ENCODE measurements around the gene CXCL14. TPM values are rescaled to one million over a fixed set of nuclear protein-coding genes. Genes with fewer than 3 reads are reported as not detected.
A peak's percentile ranks its signal among the peaks of the same experiment; 100 is the strongest.

Gene CXCL14
- total RNA-seq (2021) (0.17 TPM in 1 of 2 replicates, not detected in the other), Bru-seq, nascent RNA (not detected), BruChase-seq, experiment 1, labeled RNA remaining after a 2-hour chase (not detected), BruChase-seq, experiment 2, labeled RNA remaining after a 6-hour chase (percentile 15 among the genes with signal in this experiment)
- long read RNA-seq, partial matches to known transcripts: 0 of 2 reads
- long read RNA-seq, other reads (novel, unspliced or antisense): 0 of 2 reads

GRCh38 chr5:135578685-135579341, at the start of gene CXCL14:
Gene CXCL14 (minus strand): TSS chr5:135578991. CDS start chr5:135578778, 213 bp downstream.
- no TSS peak for BruUV-seq (replicated peaks)
- peak; percentile 91 for DNase-seq (ENCODE audit: low spot score)
- POLR2A ChIA-PET (ENCODE audit: low non-redundant PET): no interaction called here
- Histone ChIP-seq H3K9me3 (ENCODE audit: low read depth, low read length, poor library complexity, severe bottlenecking) (no peaks in the 10 kb centered on the region), H3K4me1 (ENCODE audit: insufficient read depth, low read length, poor library complexity, severe bottlenecking) (no peaks in the 10 kb centered on the region), H3K36me3 (ENCODE audit: insufficient read depth, low read length, poor library complexity, severe bottlenecking) (no peaks in the 10 kb centered on the region), H3K4me3 (ENCODE audit: low read depth, low read length, poor library complexity, severe bottlenecking) (peak within 1 kb of the TSS; percentile 27), H3K27ac (ENCODE audit: low read depth, low read length, poor library complexity, severe bottlenecking) (no peak within 1 kb of the TSS), H3K27me3 (replicated peaks; ENCODE audit: insufficient read depth, low read depth, low read length, poor library complexity) (peaks cover 50% of the 10 kb centered on the region)
- TF ChIP-seq EZH2 (IDR thresholded peaks at IDR 0.05; ENCODE audit: borderline replicate concordance, low read depth, low read length, poor library complexity, severe bottlenecking) (no peak), CTCF (conservative IDR thresholded peaks at IDR 0.05; ENCODE audit: low read depth, low read length) (no peak)
- intact Hi-C loops (cut with micrococcal nuclease; ENCODE audit: unreplicated experiment): no loop called here
- CTCF ChIA-PET: interaction anchor here (0.6 to 0.7 kb wide), 3 partner anchors 12 to 150 kb away, joined by 3 to 5 read pairs (median 3); no protein-coding TSS in a partner anchor

GRCh38 chr5:135626636-135627035, 47.8 kb upstream of the CXCL14 start:
- ChIA-PET CTCF (no interaction called here), POLR2A (ENCODE audit: low non-redundant PET) (no interaction called here)
- Histone ChIP-seq H3K27me3 (replicated peaks; ENCODE audit: insufficient read depth, low read depth, low read length, poor library complexity) (peaks cover 28% of the 10 kb centered on the region), H3K4me1 (ENCODE audit: insufficient read depth, low read length, poor library complexity, severe bottlenecking) (no peaks in the 10 kb centered on the region), H3K9me3 (ENCODE audit: low read depth, low read length, poor library complexity, severe bottlenecking) (no peaks in the 10 kb centered on the region), H3K4me3 (ENCODE audit: low read depth, low read length, poor library complexity, severe bottlenecking) (no peak overlapping the region), H3K27ac (ENCODE audit: low read depth, low read length, poor library complexity, severe bottlenecking) (no peak overlapping the region), H3K36me3 (ENCODE audit: insufficient read depth, low read length, poor library complexity, severe bottlenecking) (no peaks in the 10 kb centered on the region)
- TF ChIP-seq EZH2 (IDR thresholded peaks at IDR 0.05; ENCODE audit: borderline replicate concordance, low read depth, low read length, poor library complexity, severe bottlenecking): no peak
- no peak for TF ChIP-seq CTCF (conservative IDR thresholded peaks at IDR 0.05; ENCODE audit: low read depth, low read length)
- intact Hi-C loops (cut with micrococcal nuclease; ENCODE audit: unreplicated experiment): no loop called here
- no peak for DNase-seq (ENCODE audit: low spot score)
- BruUV-seq (replicated peaks): no TSS peak

- H3K4me3 ChIP-seq (ENCODE audit: low read depth, low read length, poor library complexity, severe bottlenecking): no peak overlapping the region
- no peak overlapping the region for H3K27ac ChIP-seq (ENCODE audit: low read depth, low read length, poor library complexity, severe bottlenecking)
- DNase-seq (ENCODE audit: low spot score): no peak
- intact Hi-C loops (cut with micrococcal nuclease; ENCODE audit: unreplicated experiment): no loop called here
- POLR2A ChIA-PET (ENCODE audit: low non-redundant PET): no interaction called here
- H3K4me1 ChIP-seq (ENCODE audit: insufficient read depth, low read length, poor library complexity, severe bottlenecking): no peaks in the 10 kb centered on the region
- no TSS peak for BruUV-seq (replicated peaks)
- CTCF ChIA-PET: no interaction called here
- no peaks in the 10 kb centered on the region for H3K36me3 ChIP-seq (ENCODE audit: insufficient read depth, low read length, poor library complexity, severe bottlenecking)
- peaks cover 33% of the 10 kb centered on the region for H3K27me3 ChIP-seq (replicated peaks; ENCODE audit: insufficient read depth, low read depth, low read length, poor library complexity)
- no peak for TF ChIP-seq EZH2 (IDR thresholded peaks at IDR 0.05; ENCODE audit: borderline replicate concordance, low read depth, low read length, poor library complexity, severe bottlenecking)
- no peaks in the 10 kb centered on the region for H3K9me3 ChIP-seq (ENCODE audit: low read depth, low read length, poor library complexity, severe bottlenecking)
Observed at GRCh38 chr5:135625961-135626360, 47.2 kb upstream of the CXCL14 start.
